Fibroblast of lung (primary cell): Measurements from ENCODE around the gene LINGO3.

Experiments
- EZH2 ChIP-seq: IDR thresholded peaks from 2 replicates; pipeline ENCODE4 v1.5.1; 2012; ENCODE audit warnings: low read length, control low read depth, mild to moderate bottlenecking; ENCODE audit errors: missing control alignments
- TF ChIP-seq, protein P1 (sequence below), 2 donors: IDR thresholded peaks in 1 of 2; conservative IDR thresholded peaks in 1 of 2; 1 replicate in 1 of 2; 2 replicates in 1 of 2; pipeline ENCODE4 v1.5.1; 2011 to 2012; ENCODE audit warnings: low read length in 2 of 2, control low read depth in 1 of 2, inconsistent platforms in 1 of 2, low read depth in 1 of 2, mild to moderate bottlenecking in 1 of 2

DNA sequence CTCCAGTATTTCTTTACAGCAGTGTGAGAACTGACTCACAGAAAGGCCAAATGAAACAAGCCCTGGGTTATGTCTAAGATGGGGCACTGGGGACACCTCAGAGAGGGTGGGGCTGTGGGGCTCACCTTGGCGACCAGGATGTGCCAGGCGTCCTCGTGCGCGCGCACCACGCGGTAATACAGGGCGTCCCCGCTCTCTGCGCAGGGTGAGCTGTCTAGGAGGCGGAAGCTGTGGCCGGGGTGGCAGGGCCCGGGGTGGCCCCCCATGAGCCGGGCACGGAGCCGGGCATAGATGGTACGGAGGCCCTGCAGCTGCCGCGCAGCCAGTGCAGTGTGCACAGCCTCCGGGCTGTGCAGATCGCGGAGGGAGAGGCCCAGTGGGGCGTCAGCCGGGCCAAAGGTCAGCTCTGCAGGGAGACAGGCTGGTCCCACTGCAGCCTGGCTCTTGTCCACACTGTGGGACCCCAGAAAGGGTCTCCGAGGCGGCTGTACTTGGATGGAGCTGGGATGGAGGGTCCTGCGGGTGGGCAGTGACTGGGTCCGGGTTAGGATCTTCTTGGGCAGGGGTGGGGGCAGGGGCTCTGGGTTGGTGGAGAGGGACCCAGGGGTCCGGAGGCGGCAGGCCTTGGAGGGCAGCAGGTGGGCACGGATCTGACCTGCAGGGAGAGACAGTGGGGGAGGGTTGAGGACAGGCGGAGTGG lies 29.3 kb downstream of the LINGO3 start:
- TF ChIP-seq, protein P1, sequence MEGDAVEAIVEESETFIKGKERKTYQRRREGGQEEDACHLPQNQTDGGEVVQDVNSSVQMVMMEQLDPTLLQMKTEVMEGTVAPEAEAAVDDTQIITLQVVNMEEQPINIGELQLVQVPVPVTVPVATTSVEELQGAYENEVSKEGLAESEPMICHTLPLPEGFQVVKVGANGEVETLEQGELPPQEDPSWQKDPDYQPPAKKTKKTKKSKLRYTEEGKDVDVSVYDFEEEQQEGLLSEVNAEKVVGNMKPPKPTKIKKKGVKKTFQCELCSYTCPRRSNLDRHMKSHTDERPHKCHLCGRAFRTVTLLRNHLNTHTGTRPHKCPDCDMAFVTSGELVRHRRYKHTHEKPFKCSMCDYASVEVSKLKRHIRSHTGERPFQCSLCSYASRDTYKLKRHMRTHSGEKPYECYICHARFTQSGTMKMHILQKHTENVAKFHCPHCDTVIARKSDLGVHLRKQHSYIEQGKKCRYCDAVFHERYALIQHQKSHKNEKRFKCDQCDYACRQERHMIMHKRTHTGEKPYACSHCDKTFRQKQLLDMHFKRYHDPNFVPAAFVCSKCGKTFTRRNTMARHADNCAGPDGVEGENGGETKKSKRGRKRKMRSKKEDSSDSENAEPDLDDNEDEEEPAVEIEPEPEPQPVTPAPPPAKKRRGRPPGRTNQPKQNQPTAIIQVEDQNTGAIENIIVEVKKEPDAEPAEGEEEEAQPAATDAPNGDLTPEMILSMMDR (conservative IDR thresholded peaks at IDR 0.05 in 1 of 2, IDR thresholded peaks at IDR 0.05 in 1 of 2; ENCODE audit: low read depth in 1 of 2, low read length in 2 of 2) = no peak
- no peak for TF ChIP-seq EZH2
